IPS DF 4.7 (cell line): ENCODE data around the gene MGAM2.

Experiments
- DNase-seq: peaks from one replicate; pipeline ENCODE4 v3.0.0-alpha.2; 2013; ENCODE audit warnings: low spot score; ENCODE audit errors: extremely low read depth

The MGAM2 gene

GRCh38 chr7:142120524-142120923 lies 9.0 kb downstream of the MGAM2 start:
- no peak for DNase-seq

GRCh38 chr7:142123184-142123583 lies 11.7 kb downstream of the MGAM2 start:
- DNase-seq, result no peak

GRCh38 chr7:142125256-142125955 lies 13.9 kb downstream of the MGAM2 start:
- no peak for DNase-seq

- DNase-seq, result no peak
These were observed 18.7 kb downstream of the MGAM2 start for GRCh38 chr7:142130267-142130666.

- DNase-seq, result no peak
These were observed 20.1 kb downstream of the MGAM2 start for GRCh38 chr7:142131439-142132185.

GRCh38 chr7:142133731-142134148 lies 22.2 kb downstream of the MGAM2 start:
- DNase-seq, result no peak

GRCh38 chr7:142134909-142135308 lies 23.4 kb downstream of the MGAM2 start:
- DNase-seq, result no peak

- DNase-seq, result no peak
These were observed 27.5 kb downstream of the MGAM2 start for GRCh38 chr7:142138996-142139395.

- no peak for DNase-seq
These were observed 28.3 kb downstream of the MGAM2 start for GRCh38 chr7:142139597-142140400.

- DNase-seq, result no peak
These were observed 29.0 kb downstream of the MGAM2 start for GRCh38 chr7:142140401-142140959.

GRCh38 chr7:142142702-142143101 lies 31.2 kb downstream of the MGAM2 start:
- no peak for DNase-seq

- DNase-seq, result no peak
These were observed 34.6 kb downstream of the MGAM2 start for GRCh38 chr7:142146124-142146523.

- no peak for DNase-seq
These were observed 38.8 kb downstream of the MGAM2 start for GRCh38 chr7:142150356-142150755.

- DNase-seq, result no peak
These were observed 39.4 kb downstream of the MGAM2 start for GRCh38 chr7:142150869-142151268.

GRCh38 chr7:142152076-142152475 lies 40.6 kb downstream of the MGAM2 start:
- no peak for DNase-seq

GRCh38 chr7:142153400-142153799 lies 41.9 kb downstream of the MGAM2 start:
- DNase-seq, result no peak

GRCh38 chr7:142158736-142159496 lies 47.4 kb downstream of the MGAM2 start:
- no peak for DNase-seq

GRCh38 chr7:142161921-142162320 lies 50.4 kb downstream of the MGAM2 start:
- DNase-seq, result no peak

- DNase-seq, result no peak
These were observed 57.2 kb downstream of the MGAM2 start for GRCh38 chr7:142168746-142169145.

- no peak for DNase-seq
These were observed 61.4 kb downstream of the MGAM2 start for GRCh38 chr7:142172932-142173331.

GRCh38 chr7:142174441-142174840 lies 62.9 kb downstream of the MGAM2 start:
- no peak for DNase-seq
